ENCODE measurements around the gene MPHOSPH10.
A peak's percentile ranks its signal among the peaks of the same experiment; 100 is the strongest.

Gene MPHOSPH10

GRCh38 chr2:71120195-71120594 is 10.2 kb upstream of the MPHOSPH10 start:
- DNase-seq (ENCODE audit: low read depth) = peak; percentile 25
- TF ChIP-seq CTCF (conservative IDR thresholded peaks at IDR 0.05; ENCODE audit: low read depth, low read length) = no peak
- H3K4me3 ChIP-seq (ENCODE audit: low read depth, low read length) = no peak overlapping the region

GRCh38 chr2:71121479-71121878 is 9.0 kb upstream of the MPHOSPH10 start:
- DNase-seq (ENCODE audit: low read depth) = no peak
- no peak overlapping the region for H3K4me3 ChIP-seq (ENCODE audit: low read depth, low read length)
- TF ChIP-seq CTCF (conservative IDR thresholded peaks at IDR 0.05; ENCODE audit: low read depth, low read length) = no peak

- H3K4me3 ChIP-seq (ENCODE audit: low read depth, low read length) = no peak overlapping the region
- TF ChIP-seq CTCF (conservative IDR thresholded peaks at IDR 0.05; ENCODE audit: low read depth, low read length) = no peak
- peak; percentile 8 for DNase-seq (ENCODE audit: low read depth)
Observed at GRCh38 chr2:71122387-71123298, 7.8 kb upstream of the MPHOSPH10 start.

GRCh38 chr2:71125506-71126294 is 4.7 kb upstream of the MPHOSPH10 start:
- H3K4me3 ChIP-seq (ENCODE audit: low read depth, low read length) = no peak overlapping the region
- peak; percentile 4 for DNase-seq (ENCODE audit: low read depth)
- no peak for TF ChIP-seq CTCF (conservative IDR thresholded peaks at IDR 0.05; ENCODE audit: low read depth, low read length)

- no peak for TF ChIP-seq CTCF (conservative IDR thresholded peaks at IDR 0.05; ENCODE audit: low read depth, low read length)
- no peak overlapping the region for H3K4me3 ChIP-seq (ENCODE audit: low read depth, low read length)
- DNase-seq (ENCODE audit: low read depth) = no peak
Observed at GRCh38 chr2:71126957-71127356, 3.5 kb upstream of the MPHOSPH10 start.

- DNase-seq (ENCODE audit: low read depth) = peak; percentile 18
- H3K4me3 ChIP-seq (ENCODE audit: low read depth, low read length) = peak overlapping the region; percentile 99
- no peak for TF ChIP-seq CTCF (conservative IDR thresholded peaks at IDR 0.05; ENCODE audit: low read depth, low read length)
Observed at GRCh38 chr2:71129114-71129901, 1.1 kb upstream of the MPHOSPH10 start.

All from choroid plexus epithelial cell (primary cell).